SK-N-SH (cell line): Measurements from ENCODE around the gene SLC22A15. TPM values are rescaled to one million over a fixed set of nuclear protein-coding genes. Genes with fewer than 3 reads are reported as not detected.

Experiments used
- CTCF ChIA-PET: fragments of 300-600, 350-600 bp; formaldehyde crosslinking; extraction: SDS; loops from one replicate; lab custom pipeline; 2021; lab: Yijun Ruan, JAX
- POLR2A ChIA-PET: fragments of 350-600 bp; sonication (Branson Sonifier 250); formaldehyde crosslinking; extraction: SDS; loops from one replicate; lab custom pipeline; 2020; ENCODE audit warnings: antibody characterized with exemption, inconsistent platforms; lab: Yijun Ruan, JAX
- DNase-seq: peaks from one replicate; pipeline ENCODE4 v3.0.0; 2012
- H2AFZ ChIP-seq: fragments of 200-600 bp; sonication (generic); 2 replicates; pipeline ENCODE4 v1.8.1; 2016; ENCODE audit warnings: antibody characterized with exemption, mild to moderate bottlenecking, low read depth
- H3F3A ChIP-seq: fragments of 200-600 bp; sonication (generic); replicated peaks from 2 replicates; pipeline ENCODE3; 2016; ENCODE audit warnings: antibody characterized with exemption, mild to moderate bottlenecking; ENCODE audit not compliant: insufficient read depth
- H3K27ac ChIP-seq, 2 experiments: fragments of 200-500 bp in 1 of 2; fragments of 200-600 bp in 1 of 2; sonication (Bioruptor generic) in 1 of 2; sonication (generic), shearing (Covaris generic) in 1 of 2; 2 replicates each; pipeline versions ENCODE4 v1.5.1 to v1.6.1; 2014 to 2016; ENCODE audit warnings: low read depth in 2 of 2, inconsistent platforms in 1 of 2, low read length in 1 of 2, mild to moderate bottlenecking in 1 of 2, mixed read lengths in 1 of 2
- H3K27me3 ChIP-seq: fragments of 200-600 bp; sonication (generic), shearing (Covaris generic); 2 replicates; pipeline ENCODE4 v1.6.1; 2016; ENCODE audit warnings: mixed run types; ENCODE audit not compliant: insufficient read depth
- H3K36me3 ChIP-seq, 2 experiments: fragments of 200-500 bp in 1 of 2; fragments of 200-600 bp in 1 of 2; sonication (Bioruptor generic) in 1 of 2; sonication (generic) in 1 of 2; replicated peaks in 1 of 2; 2 replicates each; pipeline versions ENCODE3 to v1.5.1; 2014 to 2016; ENCODE audit warnings: low read length in 1 of 2, mild to moderate bottlenecking in 1 of 2; ENCODE audit not compliant: insufficient read depth in 2 of 2, control insufficient read depth in 1 of 2
- H3K4me1 ChIP-seq, 2 experiments: fragments of 200-500 bp in 1 of 2; fragments of 200-600 bp in 1 of 2; sonication (Bioruptor generic) in 1 of 2; sonication (generic), shearing (Covaris generic) in 1 of 2; 2 replicates each; pipeline versions ENCODE4 v1.5.1 to v1.6.1; 2014 to 2016; ENCODE audit warnings: low read depth in 1 of 2, low read length in 1 of 2, mixed run types in 1 of 2; ENCODE audit not compliant: insufficient read depth in 2 of 2, control insufficient read depth in 1 of 2
- H3K4me2 ChIP-seq: fragments of 200-600 bp; sonication (generic), shearing (Covaris generic); 2 replicates; pipeline ENCODE4 v1.6.1; 2017; ENCODE audit warnings: mixed run types
- H3K4me3 ChIP-seq, 2 experiments: fragments of 200-500 bp in 1 of 2; fragments of 200-600 bp in 1 of 2; sonication (Bioruptor generic) in 1 of 2; sonication (generic), shearing (Covaris generic) in 1 of 2; 2 replicates each; pipeline versions ENCODE4 v1.5.1 to v1.8.1; 2014 to 2016; ENCODE audit warnings: low read depth in 2 of 2, inconsistent platforms in 1 of 2, low read length in 1 of 2, mild to moderate bottlenecking in 1 of 2, mixed read lengths in 1 of 2, moderate library complexity in 1 of 2
- H3K79me2 ChIP-seq: fragments of 200-600 bp; sonication (generic); 2 replicates; pipeline ENCODE4 v1.8.1; 2017; ENCODE audit warnings: mild to moderate bottlenecking; ENCODE audit not compliant: insufficient read depth
- H3K9ac ChIP-seq: fragments of 200-600 bp; sonication (generic); 2 replicates; pipeline ENCODE4 v1.6.1; 2017; ENCODE audit warnings: mixed run types
- H3K9me2 ChIP-seq: fragments of 200-600 bp; sonication (generic); 2 replicates; pipeline ENCODE4 v1.6.1; 2017; ENCODE audit warnings: mixed run types
- H3K9me3 ChIP-seq: fragments of 200-600 bp; sonication (generic); 2 replicates; pipeline ENCODE4 v1.6.1; 2017; ENCODE audit warnings: mixed run types, mild to moderate bottlenecking, moderate library complexity
- H4K20me1 ChIP-seq: fragments of 200-600 bp; sonication (generic); 2 replicates; pipeline ENCODE4 v1.6.1; 2017; ENCODE audit warnings: mild to moderate bottlenecking, mixed run types; ENCODE audit not compliant: insufficient read depth
- EZH2phosphoT487 ChIP-seq: fragments of 200-600 bp; sonication (generic); IDR thresholded peaks from 2 replicates; pipeline ENCODE4 v1.6.1; 2017; ENCODE audit warnings: low read depth, mixed run types, mild to moderate bottlenecking, antibody characterized with exemption, moderate library complexity, borderline replicate concordance
- FOSL2 ChIP-seq: IDR thresholded peaks from 2 replicates; pipeline ENCODE4 v1.4.0; 2012; ENCODE audit warnings: low read depth, mild to moderate bottlenecking, moderate library complexity, borderline replicate concordance
- GABPA ChIP-seq: IDR thresholded peaks from 2 replicates; pipeline ENCODE4 v1.4.0; 2012; ENCODE audit warnings: low read depth, mild to moderate bottlenecking
- GATA2 ChIP-seq: sonication (generic); formaldehyde crosslinking; IDR thresholded peaks from 2 replicates; pipeline ENCODE4 v1.5.0; 2020; ENCODE audit warnings: mild to moderate bottlenecking, missing genetic modification reagents
- MEF2A ChIP-seq: IDR thresholded peaks from 2 replicates; pipeline ENCODE4 v1.4.0; 2012; ENCODE audit warnings: low read depth, borderline replicate concordance
- NRF1 ChIP-seq: IDR thresholded peaks from 2 replicates; pipeline ENCODE4 v1.6.1; 2012; ENCODE audit warnings: low read depth, mild to moderate bottlenecking, low read length
- RFX5 ChIP-seq: IDR thresholded peaks from 2 replicates; pipeline ENCODE4 v1.6.1; 2012; ENCODE audit warnings: mild to moderate bottlenecking, improper control_type of control experiment, low read length
- RXRA ChIP-seq: IDR thresholded peaks from 2 replicates; pipeline ENCODE4 v1.4.0; 2012; ENCODE audit warnings: low read depth, mild to moderate bottlenecking, borderline replicate concordance
- SMC3 ChIP-seq: IDR thresholded peaks from 2 replicates; pipeline ENCODE4 v1.6.1; 2012; ENCODE audit warnings: low read depth, low read length, improper control_type of control experiment
- TEAD4 ChIP-seq: IDR thresholded peaks from 2 replicates; pipeline ENCODE4 v1.4.0; 2012; ENCODE audit warnings: mild to moderate bottlenecking, borderline replicate concordance; ENCODE audit not compliant: insufficient read depth
- WGBS: methylation state at CpG from one replicate; pipeline ENCODE4 v1.1.6; 2017; ENCODE audit warnings: low lambda C conversion rate; 5-methylcytosine and 5-hydroxymethylcytosine counted together
- polyA plus RNA-seq, 3 experiments: library from polyadenylated mRNA; depleted of rRNA; stranded (reverse); fragments of >200 nt; gene quantifications; 2 replicates each; pipeline ENCODE4 v1.2.3, GENCODE V29; 2012
- TF ChIP-seq, protein P1 (sequence below): IDR thresholded peaks from 2 replicates; pipeline ENCODE4 v1.4.0; 2012; ENCODE audit warnings: low read depth
- TF ChIP-seq, protein P2 (sequence below): fragments of 150-350 bp; IDR thresholded peaks from 2 replicates; pipeline ENCODE4 v1.6.1; 2016; ENCODE audit warnings: mild to moderate bottlenecking, low read depth, low read length
- TF ChIP-seq, protein P3 (sequence below): IDR thresholded peaks from 2 replicates; pipeline ENCODE4 v1.4.0; 2012; ENCODE audit warnings: low read depth, borderline replicate concordance
- TF ChIP-seq, protein P4 (sequence below): fragments of 200-600 bp; sonication (generic); IDR thresholded peaks from 2 replicates; pipeline ENCODE4 v1.6.1; 2017; ENCODE audit warnings: antibody characterized with exemption, mild to moderate bottlenecking, moderate library complexity
- TF ChIP-seq, protein P5 (sequence below): IDR thresholded peaks from 2 replicates; pipeline ENCODE4; 2012

The SLC22A15 gene
- polyA plus RNA-seq, 1 of the 3 experiments (the other 2 are of a cell fraction): 0.13 TPM

DNA sequence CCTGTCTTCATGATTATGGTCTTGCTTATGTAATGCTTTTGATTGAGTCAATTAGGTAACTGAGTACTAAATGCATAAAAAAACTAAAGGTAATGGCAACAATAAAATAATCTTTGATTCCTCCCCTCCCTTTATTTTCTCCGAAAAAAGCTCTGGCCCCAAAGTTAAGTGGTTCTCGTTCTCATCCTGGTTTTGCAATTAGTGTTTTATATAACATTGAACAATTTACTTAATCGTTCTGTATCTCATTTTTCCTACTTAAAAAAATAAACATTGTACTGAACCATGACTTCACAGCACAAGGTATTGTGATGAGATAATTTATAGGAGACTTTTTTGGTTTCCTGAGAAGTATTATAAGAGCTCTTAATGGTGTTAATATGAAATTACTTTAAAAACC is 11.3 kb downstream of the SLC22A15 start:
- H3K36me3 ChIP-seq: no peaks in the 10 kb centered on the region
- no peaks in the 10 kb centered on the region for H4K20me1 ChIP-seq
- ChIA-PET POLR2A (no interaction called here), CTCF (interaction anchor here (0.6 to 1.6 kb wide), 7 partner anchors 8 to 195 kb away, joined by 3 to 4 read pairs (median 3); no protein-coding TSS in a partner anchor)
- H3K9ac ChIP-seq: no peak overlapping the region
- H3K4me3 ChIP-seq: no peak overlapping the region
- no peak overlapping the region for H3K4me2 ChIP-seq
- H3F3A ChIP-seq: no peaks in the 10 kb centered on the region
- H3K27me3 ChIP-seq: no peaks in the 10 kb centered on the region
- TF ChIP-seq MEF2A (no peak), RXRA (no peak), SMC3 (no peak), RFX5 (no peak), GABPA (no peak), EZH2phosphoT487 (no peak), TEAD4 (no peak), FOSL2 (no peak), NRF1 (no peak), GATA2 (CRISPR knock-in tag) (no peak)
- TF ChIP-seq, protein P1, sequence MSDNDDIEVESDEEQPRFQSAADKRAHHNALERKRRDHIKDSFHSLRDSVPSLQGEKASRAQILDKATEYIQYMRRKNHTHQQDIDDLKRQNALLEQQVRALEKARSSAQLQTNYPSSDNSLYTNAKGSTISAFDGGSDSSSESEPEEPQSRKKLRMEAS: no peak
- TF ChIP-seq, protein P2, sequence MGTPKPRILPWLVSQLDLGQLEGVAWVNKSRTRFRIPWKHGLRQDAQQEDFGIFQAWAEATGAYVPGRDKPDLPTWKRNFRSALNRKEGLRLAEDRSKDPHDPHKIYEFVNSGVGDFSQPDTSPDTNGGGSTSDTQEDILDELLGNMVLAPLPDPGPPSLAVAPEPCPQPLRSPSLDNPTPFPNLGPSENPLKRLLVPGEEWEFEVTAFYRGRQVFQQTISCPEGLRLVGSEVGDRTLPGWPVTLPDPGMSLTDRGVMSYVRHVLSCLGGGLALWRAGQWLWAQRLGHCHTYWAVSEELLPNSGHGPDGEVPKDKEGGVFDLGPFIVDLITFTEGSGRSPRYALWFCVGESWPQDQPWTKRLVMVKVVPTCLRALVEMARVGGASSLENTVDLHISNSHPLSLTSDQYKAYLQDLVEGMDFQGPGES: no peak
- TF ChIP-seq, protein P3, sequence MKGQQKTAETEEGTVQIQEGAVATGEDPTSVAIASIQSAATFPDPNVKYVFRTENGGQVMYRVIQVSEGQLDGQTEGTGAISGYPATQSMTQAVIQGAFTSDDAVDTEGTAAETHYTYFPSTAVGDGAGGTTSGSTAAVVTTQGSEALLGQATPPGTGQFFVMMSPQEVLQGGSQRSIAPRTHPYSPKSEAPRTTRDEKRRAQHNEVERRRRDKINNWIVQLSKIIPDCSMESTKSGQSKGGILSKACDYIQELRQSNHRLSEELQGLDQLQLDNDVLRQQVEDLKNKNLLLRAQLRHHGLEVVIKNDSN: no peak
- TF ChIP-seq, protein P4, sequence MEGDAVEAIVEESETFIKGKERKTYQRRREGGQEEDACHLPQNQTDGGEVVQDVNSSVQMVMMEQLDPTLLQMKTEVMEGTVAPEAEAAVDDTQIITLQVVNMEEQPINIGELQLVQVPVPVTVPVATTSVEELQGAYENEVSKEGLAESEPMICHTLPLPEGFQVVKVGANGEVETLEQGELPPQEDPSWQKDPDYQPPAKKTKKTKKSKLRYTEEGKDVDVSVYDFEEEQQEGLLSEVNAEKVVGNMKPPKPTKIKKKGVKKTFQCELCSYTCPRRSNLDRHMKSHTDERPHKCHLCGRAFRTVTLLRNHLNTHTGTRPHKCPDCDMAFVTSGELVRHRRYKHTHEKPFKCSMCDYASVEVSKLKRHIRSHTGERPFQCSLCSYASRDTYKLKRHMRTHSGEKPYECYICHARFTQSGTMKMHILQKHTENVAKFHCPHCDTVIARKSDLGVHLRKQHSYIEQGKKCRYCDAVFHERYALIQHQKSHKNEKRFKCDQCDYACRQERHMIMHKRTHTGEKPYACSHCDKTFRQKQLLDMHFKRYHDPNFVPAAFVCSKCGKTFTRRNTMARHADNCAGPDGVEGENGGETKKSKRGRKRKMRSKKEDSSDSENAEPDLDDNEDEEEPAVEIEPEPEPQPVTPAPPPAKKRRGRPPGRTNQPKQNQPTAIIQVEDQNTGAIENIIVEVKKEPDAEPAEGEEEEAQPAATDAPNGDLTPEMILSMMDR: no peak
- TF ChIP-seq, protein P5, sequence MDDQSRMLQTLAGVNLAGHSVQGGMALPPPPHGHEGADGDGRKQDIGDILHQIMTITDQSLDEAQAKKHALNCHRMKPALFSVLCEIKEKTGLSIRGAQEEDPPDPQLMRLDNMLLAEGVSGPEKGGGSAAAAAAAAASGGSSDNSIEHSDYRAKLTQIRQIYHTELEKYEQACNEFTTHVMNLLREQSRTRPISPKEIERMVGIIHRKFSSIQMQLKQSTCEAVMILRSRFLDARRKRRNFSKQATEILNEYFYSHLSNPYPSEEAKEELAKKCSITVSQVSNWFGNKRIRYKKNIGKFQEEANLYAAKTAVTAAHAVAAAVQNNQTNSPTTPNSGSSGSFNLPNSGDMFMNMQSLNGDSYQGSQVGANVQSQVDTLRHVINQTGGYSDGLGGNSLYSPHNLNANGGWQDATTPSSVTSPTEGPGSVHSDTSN: no peak
- WGBS: 50% methylated on average over 3 of the region's 3 CpGs
- H3K4me1 ChIP-seq: no peaks in the 10 kb centered on the region
- H3K79me2 ChIP-seq: no peaks in the 10 kb centered on the region
- H2AFZ ChIP-seq: no peak overlapping the region
- no peak overlapping the region for H3K27ac ChIP-seq
- DNase-seq: no peak
- no peaks in the 10 kb centered on the region for H3K9me2 ChIP-seq
- no peaks in the 10 kb centered on the region for H3K9me3 ChIP-seq
